HG03565 (cell line): ENCODE data around the gene FOXA1.

Experiments used
- ATAC-seq: cut with Tn5 transposase; IDR thresholded peaks from one replicate; pipeline ENCODE4 v1.9.1; 2021; ENCODE audit warnings: mild to moderate bottlenecking, moderate library complexity; ENCODE audit not compliant: unreplicated experiment

FOXA1 gene

GRCh38 chr14:37590428-37591139, 4.5 kb downstream of the FOXA1 start:
- ATAC-seq = no peak

GRCh38 chr14:37589715-37590427, 5.2 kb downstream of the FOXA1 start:
- no peak for ATAC-seq

GRCh38 chr14:37588956-37589714, 5.9 kb downstream of the FOXA1 start:
- no peak for ATAC-seq

- no peak for ATAC-seq
Measured at GRCh38 chr14:37588667-37588955, 6.4 kb downstream of the FOXA1 start.

GRCh38 chr14:37587881-37588666, 7.0 kb downstream of the FOXA1 start:
- ATAC-seq = no peak

DNA sequence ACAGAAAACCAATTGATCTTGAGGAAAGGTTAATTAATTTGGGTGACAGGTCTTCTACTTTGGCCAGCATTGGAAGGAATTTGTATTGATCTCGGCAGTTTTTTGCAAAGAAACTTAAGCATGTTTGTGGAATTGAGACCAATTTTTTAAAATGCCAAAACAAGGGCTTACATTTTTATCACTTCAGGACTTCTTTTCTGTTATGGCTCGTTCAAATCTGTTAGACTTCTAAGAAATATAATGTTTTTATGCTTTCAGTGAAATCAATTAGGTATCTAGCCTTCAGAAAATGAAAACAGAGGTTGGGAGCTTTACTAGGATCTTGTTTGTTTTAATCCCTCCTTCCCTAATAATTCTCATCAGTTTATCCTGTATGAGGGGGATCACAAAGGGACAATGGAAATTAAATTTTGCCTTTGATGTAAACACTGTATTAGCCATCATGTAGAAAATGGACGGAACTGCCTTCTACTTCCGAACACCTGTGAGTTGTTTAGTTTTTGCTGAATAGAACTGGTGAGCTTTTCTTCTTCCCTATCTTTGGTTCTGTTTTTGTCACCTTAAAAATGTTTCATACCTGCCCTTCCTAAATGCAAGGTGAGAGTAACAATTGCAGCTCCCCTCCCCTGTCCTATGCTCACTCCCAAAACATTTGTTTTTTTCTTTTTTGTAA, 7.8 kb downstream of the FOXA1 start:
- no peak for ATAC-seq

DNA sequence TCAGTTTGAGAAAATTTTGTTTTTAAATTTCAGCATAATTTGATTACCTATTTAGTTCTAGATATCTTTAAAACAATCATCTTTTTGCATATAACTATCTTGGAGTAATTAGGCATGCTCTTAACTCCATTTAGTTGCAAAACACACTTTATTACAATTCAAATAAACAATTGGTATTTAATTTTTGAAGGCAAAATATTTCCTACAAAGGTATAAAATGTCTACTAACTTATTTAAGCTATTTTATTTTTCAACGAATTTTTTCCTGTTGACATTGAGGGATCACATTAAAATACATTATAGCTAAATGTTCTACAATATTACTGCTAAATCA, 8.3 kb downstream of the FOXA1 start:
- no peak for ATAC-seq

DNA sequence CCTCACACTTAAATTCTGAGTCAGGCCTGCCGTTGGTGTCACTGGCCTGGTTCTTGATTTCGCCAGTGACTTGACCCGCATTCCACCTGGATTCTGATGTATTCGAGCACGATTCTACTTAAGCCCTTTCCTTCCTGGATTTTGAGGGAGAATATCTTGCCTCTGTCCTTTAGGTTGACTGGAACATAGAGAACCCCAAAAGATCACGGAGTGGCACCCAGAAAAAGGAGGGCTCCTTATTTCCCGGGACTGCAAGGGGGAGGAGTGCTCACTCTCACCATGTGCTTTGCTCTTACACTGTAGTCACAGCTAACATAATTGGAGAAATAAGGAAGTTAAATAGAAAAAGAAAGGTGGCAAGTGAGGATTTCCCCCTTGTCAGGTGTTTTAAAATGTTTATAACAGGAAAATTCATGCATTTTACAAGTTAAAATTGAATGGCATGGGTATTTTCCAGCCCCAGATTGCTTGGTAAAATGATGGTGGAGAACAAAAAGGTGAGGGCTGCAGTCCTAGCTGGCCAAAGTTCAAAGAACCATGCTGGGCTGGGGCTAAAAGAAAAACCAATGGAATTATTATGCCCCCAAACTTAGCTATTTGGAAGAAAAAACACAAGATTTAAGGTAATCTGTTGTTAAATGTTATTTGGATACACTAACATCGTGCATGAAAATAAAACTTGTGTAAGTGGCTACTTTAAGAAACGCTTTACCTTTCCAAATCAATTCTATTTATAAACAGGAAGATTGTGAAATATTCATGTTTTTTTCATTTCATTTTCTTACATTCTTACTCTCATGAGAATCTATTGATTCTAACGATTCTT, 8.9 kb downstream of the FOXA1 start:
- ATAC-seq = no peak

- ATAC-seq = no peak
Measured at GRCh38 chr14:37585101-37585511, 9.9 kb downstream of the FOXA1 start.

- ATAC-seq = no peak
Measured at GRCh38 chr14:37584211-37585100, 10.6 kb downstream of the FOXA1 start.

DNA sequence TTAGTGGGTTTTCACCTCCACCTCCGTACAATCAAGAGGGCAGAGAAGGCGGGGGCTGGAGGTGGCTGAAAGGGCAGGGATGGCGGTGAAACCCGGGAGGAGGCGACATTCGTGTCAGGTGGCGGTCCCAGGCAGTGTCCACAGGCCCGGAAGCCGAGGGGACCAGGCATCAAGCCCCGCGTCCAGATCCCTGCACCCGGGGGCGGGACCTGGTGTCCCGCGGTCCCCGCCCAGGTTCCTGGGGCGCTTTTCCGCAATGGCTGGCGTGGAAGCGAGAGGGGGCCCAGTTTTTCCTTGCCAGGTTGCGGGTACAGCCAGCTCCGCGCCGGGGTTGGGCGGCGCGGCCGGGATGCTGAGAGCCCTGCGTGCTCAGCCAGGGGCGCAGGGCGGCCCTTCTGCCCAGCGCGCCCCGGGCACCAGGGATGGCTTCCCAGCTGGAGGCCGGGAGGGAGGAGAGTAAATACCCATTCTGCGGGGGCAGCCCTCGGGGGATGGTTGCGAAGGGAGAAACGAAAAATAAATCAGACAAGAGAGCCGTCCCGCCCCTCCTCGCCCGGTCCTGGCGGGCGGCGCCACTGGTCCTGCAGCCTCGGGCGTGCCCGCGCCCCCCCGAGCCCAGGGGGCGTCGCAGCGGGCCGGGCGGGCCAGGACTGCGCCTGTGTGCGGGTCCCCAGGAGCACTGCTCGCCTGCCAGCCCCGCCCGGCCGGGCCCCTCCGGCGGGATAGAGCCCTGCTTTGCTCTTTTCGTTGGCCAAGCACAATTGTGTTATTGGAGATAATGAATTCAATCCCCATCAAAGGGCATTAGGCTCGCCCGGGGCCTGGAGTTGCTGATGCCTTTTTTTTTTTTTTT, 11.5 kb downstream of the FOXA1 start:
- ATAC-seq = no peak

DNA sequence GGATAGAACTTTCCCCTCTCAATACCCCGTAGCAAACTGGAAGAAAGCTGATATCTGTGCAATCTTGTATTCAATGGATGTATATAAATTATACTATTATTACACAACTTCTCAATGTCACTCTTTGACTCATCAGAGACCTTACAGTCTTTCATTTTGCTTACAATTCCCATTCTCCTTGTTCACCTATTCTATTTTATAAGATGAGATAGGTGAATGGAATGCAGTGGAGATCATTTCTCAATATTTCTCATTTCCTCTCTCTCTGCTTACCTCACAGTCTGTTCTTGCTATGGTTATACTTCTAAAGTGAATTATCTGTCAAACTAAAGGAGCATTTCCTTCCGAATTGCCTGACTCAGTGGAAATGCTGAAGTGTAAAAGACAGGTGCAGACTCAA, 14.9 kb downstream of the FOXA1 start:
- no peak for ATAC-seq

GRCh38 chr14:37579274-37579673, 15.8 kb downstream of the FOXA1 start:
- no peak for ATAC-seq

- no peak for ATAC-seq
Measured at GRCh38 chr14:37573356-37573755, 21.7 kb downstream of the FOXA1 start.

GRCh38 chr14:37571391-37571790, 23.7 kb downstream of the FOXA1 start:
- ATAC-seq = no peak

DNA sequence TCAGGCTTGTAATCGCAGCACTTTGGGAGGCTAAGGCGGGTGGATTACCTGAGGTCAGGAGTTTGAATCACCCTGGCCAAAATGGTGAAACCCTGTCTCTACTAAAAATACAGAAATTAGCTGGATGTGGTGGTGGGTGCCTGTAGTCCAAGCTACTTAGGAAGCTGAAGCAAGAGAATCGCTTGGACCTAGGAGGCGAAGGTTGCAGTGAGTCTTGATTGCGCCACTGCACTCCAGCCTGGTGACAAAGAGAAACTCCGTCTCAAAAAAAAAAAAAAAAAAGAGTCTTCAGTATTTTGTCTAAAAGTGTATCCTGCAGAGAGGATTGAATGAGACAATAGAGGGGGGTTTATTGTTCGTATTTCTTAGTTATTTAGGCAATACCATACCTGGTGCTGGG, 25.3 kb downstream of the FOXA1 start:
- ATAC-seq = no peak

GRCh38 chr14:37566811-37567371, 28.2 kb downstream of the FOXA1 start:
- no peak for ATAC-seq

DNA sequence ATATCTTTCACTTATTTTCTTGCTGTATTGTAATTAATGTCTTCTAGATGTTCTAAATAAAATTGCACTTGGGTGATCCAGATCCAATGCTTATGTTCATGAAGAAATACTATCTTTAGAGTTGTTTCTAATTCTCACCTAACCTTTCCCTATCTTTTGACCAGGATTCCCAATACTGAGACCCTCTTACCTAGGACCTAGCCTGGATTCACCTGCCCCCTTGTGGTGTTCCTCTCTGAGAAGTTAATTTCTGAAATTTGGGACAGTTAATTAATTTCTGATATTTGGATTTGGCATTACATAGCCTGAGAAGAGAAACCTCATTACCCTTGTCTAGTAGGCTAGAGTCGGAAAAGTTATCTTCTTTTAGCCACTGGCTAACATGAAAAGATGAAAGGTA, 29.5 kb downstream of the FOXA1 start:
- ATAC-seq = no peak
